ENCODE data around the gene SPP1. TPM values are rescaled to one million over a fixed set of nuclear protein-coding genes. Genes with fewer than 3 reads are reported as not detected.
"Not testable (repeated sequence)": the region's sequence is repeated elsewhere in the genome, so short reads cannot be mapped to it uniquely, and the experiment has no call there.

SPP1 gene
- total RNA-seq, 1 experiment from 2014 or later, result not detected

DNA sequence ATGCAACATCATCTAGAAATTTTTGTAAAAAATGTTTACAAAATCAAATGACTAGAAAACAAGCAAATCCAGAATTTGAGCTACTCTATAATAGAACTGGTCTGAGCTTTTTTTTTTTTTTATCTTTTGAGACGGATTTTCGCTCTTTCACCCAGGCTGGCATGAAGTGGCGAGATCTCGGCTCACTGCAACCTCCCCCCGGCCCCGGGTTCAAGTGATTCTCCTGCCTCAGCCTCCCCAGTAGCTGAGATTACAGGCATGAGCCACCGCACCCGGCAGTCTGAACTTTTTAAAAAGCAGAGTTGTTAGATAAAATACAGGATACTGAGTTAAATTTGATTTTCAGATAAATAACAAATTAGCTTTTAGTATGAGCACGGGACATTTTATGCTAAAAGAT, 11.0 kb downstream of the SPP1 start:
- H3K36me3 ChIP-seq (ENCODE audit: low read depth, low read length), result no peaks in the 10 kb centered on the region
- H3K9me3 ChIP-seq (ENCODE audit: low read length), result no peaks in the 10 kb centered on the region
- no peaks in the 10 kb centered on the region for H3K79me2 ChIP-seq (ENCODE audit: low read length)
- H3K27me3 ChIP-seq (ENCODE audit: low read length), result no peaks in the 10 kb centered on the region
- no peak overlapping the region for H3K9ac ChIP-seq (ENCODE audit: low read length)
- no peaks in the 10 kb centered on the region for H3F3A ChIP-seq (ENCODE audit: low read length, unreplicated experiment)
- no peak for DNase-seq
- no TSS peak for BruUV-seq (replicated peaks)
- TF ChIP-seq EZH2phosphoT487 (IDR thresholded peaks at IDR 0.05; ENCODE audit: borderline replicate concordance, low read length), result no peak
- no peak for TF ChIP-seq EZH2 (IDR thresholded peaks at IDR 0.05; ENCODE audit: low read length, unreplicated experiment)
- TF ChIP-seq, protein P1, sequence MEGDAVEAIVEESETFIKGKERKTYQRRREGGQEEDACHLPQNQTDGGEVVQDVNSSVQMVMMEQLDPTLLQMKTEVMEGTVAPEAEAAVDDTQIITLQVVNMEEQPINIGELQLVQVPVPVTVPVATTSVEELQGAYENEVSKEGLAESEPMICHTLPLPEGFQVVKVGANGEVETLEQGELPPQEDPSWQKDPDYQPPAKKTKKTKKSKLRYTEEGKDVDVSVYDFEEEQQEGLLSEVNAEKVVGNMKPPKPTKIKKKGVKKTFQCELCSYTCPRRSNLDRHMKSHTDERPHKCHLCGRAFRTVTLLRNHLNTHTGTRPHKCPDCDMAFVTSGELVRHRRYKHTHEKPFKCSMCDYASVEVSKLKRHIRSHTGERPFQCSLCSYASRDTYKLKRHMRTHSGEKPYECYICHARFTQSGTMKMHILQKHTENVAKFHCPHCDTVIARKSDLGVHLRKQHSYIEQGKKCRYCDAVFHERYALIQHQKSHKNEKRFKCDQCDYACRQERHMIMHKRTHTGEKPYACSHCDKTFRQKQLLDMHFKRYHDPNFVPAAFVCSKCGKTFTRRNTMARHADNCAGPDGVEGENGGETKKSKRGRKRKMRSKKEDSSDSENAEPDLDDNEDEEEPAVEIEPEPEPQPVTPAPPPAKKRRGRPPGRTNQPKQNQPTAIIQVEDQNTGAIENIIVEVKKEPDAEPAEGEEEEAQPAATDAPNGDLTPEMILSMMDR (conservative IDR thresholded peaks at IDR 0.05; ENCODE audit: low read depth, low read length), result no peak
- no peaks in the 10 kb centered on the region for H3K4me1 ChIP-seq (ENCODE audit: insufficient read depth, low read length)
- ATAC-seq, result no peak
- CTCF ChIA-PET, result no interaction called here
- no peak overlapping the region for H3K4me3 ChIP-seq (ENCODE audit: low read length)
- H3K9me2 ChIP-seq (replicated peaks; ENCODE audit: low read length), result no peaks in the 10 kb centered on the region
- POLR2A ChIA-PET (ENCODE audit: unreplicated experiment), result no interaction called here
- H2AFZ ChIP-seq (ENCODE audit: low read length), result no peak overlapping the region
- no peaks in the 10 kb centered on the region for H4K20me1 ChIP-seq (ENCODE audit: low read length)
- H3K27ac ChIP-seq (ENCODE audit: low read length), result no peak overlapping the region
- no peak overlapping the region for H3K4me2 ChIP-seq (ENCODE audit: low read length)
- intact Hi-C loops (cut with micrococcal nuclease), result loop anchor here (5.0 kb wide), 1 partner anchor 134 kb away; no protein-coding TSS in a partner anchor

DNA sequence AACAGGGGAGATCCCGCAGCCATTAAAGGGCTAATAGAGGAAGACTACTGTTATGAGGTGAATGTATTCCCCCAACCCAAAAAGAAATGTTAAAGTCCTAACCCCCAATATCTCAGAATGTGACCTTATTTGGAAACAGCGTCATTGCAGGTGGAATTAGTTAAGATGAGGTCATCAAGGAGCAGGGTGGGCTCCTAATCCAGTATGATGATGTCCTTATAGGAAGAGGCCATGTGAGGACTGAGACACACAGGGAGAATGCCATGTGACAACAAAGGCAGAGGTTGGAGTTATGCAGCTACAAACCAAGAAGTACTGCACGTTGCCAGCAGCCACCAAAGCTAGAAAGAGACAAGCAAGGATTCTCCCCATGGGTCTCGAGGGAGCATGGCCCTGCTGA, 14.3 kb downstream of the SPP1 start:
- H3K79me2 ChIP-seq (ENCODE audit: low read length), result no peaks in the 10 kb centered on the region
- H3K9me2 ChIP-seq (replicated peaks; ENCODE audit: low read length), result no peaks in the 10 kb centered on the region
- no peaks in the 10 kb centered on the region for H3K36me3 ChIP-seq (ENCODE audit: low read depth, low read length)
- ATAC-seq (no peak), DNase-seq (no peak)
- no peak overlapping the region for H3K9ac ChIP-seq (ENCODE audit: low read length)
- ChIA-PET CTCF (no interaction called here), POLR2A (ENCODE audit: unreplicated experiment) (no interaction called here)
- H3K27me3 ChIP-seq (ENCODE audit: low read length), result no peaks in the 10 kb centered on the region
- intact Hi-C loops (cut with micrococcal nuclease), result loop anchor here (5.0 kb wide), 1 partner anchor 137 kb away; no protein-coding TSS in a partner anchor
- no peak overlapping the region for H3K4me2 ChIP-seq (ENCODE audit: low read length)
- H3K27ac ChIP-seq (ENCODE audit: low read length), result no peak overlapping the region
- H3K4me1 ChIP-seq (ENCODE audit: insufficient read depth, low read length), result no peaks in the 10 kb centered on the region
- H4K20me1 ChIP-seq (ENCODE audit: low read length), result no peaks in the 10 kb centered on the region
- no peak overlapping the region for H3K4me3 ChIP-seq (ENCODE audit: low read length)
- TF ChIP-seq, protein P1 (conservative IDR thresholded peaks at IDR 0.05; ENCODE audit: low read depth, low read length), result no peak
- TF ChIP-seq EZH2phosphoT487 (IDR thresholded peaks at IDR 0.05; ENCODE audit: borderline replicate concordance, low read length) (no peak), EZH2 (IDR thresholded peaks at IDR 0.05; ENCODE audit: low read length, unreplicated experiment) (no peak)
- no peak overlapping the region for H2AFZ ChIP-seq (ENCODE audit: low read length)
- H3K9me3 ChIP-seq (ENCODE audit: low read length), result no peaks in the 10 kb centered on the region
- BruUV-seq (replicated peaks), result no TSS peak
- H3F3A ChIP-seq (ENCODE audit: low read length, unreplicated experiment), result no peaks in the 10 kb centered on the region

DNA sequence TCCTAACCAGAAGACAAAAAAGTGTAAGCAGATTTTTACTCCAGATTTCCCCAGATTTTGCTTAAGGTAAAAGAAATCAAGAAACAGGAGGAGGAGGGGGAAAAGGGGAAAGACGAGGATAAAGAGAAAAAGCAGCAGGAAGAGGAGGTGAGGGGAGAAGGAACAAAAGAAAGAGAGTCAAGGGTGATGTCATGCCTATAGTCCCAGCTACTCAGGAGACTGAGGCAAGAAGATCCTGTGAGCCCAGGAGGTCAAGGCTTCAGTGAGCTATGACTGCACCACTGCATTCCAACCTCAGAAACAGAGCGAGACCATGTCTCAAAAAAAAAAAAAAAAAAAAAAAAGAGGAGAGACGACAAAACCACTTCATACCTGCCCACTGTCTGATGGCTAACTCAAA, 19.9 kb downstream of the SPP1 start:
- ChIA-PET CTCF (interaction anchor here (0.6 kb wide), 1 partner anchor 215 kb away, joined by 3 read pairs; no protein-coding TSS in a partner anchor), POLR2A (ENCODE audit: unreplicated experiment) (no interaction called here)
- Histone ChIP-seq H3K4me3 (ENCODE audit: low read length) (no peak overlapping the region), H3K9me2 (replicated peaks; ENCODE audit: low read length) (no peaks in the 10 kb centered on the region), H3K36me3 (ENCODE audit: low read depth, low read length) (no peaks in the 10 kb centered on the region), H2AFZ (ENCODE audit: low read length) (no peak overlapping the region), H3K9me3 (ENCODE audit: low read length) (no peaks in the 10 kb centered on the region), H3K27ac (ENCODE audit: low read length) (no peak overlapping the region), H3K27me3 (ENCODE audit: low read length) (no peaks in the 10 kb centered on the region), H3K4me1 (ENCODE audit: insufficient read depth, low read length) (no peaks in the 10 kb centered on the region), H3K79me2 (ENCODE audit: low read length) (no peaks in the 10 kb centered on the region), H4K20me1 (ENCODE audit: low read length) (no peaks in the 10 kb centered on the region), H3F3A (ENCODE audit: low read length, unreplicated experiment) (no peaks in the 10 kb centered on the region), H3K4me2 (ENCODE audit: low read length) (no peak overlapping the region), H3K9ac (ENCODE audit: low read length) (no peak overlapping the region)
- no peak for TF ChIP-seq EZH2 (IDR thresholded peaks at IDR 0.05; ENCODE audit: low read length, unreplicated experiment)
- no peak for TF ChIP-seq EZH2phosphoT487 (IDR thresholded peaks at IDR 0.05; ENCODE audit: borderline replicate concordance, low read length)
- TF ChIP-seq, protein P1 (conservative IDR thresholded peaks at IDR 0.05; ENCODE audit: low read depth, low read length), result no peak
- DNase-seq (no peak), ATAC-seq (no peak)
- intact Hi-C loops (cut with micrococcal nuclease), result no loop called here
- no TSS peak for BruUV-seq (replicated peaks)

DNA sequence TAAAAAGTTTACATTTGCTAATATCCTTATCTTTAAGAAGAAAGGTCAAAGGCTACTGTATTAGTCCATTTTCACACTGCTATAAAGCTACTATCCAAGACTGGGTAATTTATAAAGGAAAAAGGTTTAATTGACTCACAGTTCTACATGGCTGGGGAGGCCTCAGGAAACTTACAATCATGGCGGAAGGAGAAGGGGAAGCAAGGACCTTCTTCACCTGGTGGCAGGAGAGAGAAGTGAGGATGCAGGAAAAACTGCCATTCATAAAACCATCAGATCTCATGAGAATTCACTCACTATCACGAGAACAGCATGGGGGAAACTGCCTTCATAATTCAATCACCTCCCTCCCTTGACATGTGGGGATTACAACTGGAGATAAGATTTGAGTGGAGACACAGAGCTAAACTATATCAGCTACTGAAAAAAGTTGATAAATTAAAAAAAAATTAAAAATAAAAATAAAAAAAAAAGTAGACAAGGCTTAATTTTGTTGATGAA, 23.7 kb downstream of the SPP1 start:
- H2AFZ ChIP-seq (ENCODE audit: low read length); H3K9me2 ChIP-seq (replicated peaks; ENCODE audit: low read length); intact Hi-C loops (cut with micrococcal nuclease); H3K27me3 ChIP-seq (ENCODE audit: low read length); H3K36me3 ChIP-seq (ENCODE audit: low read depth, low read length); H3K4me2 ChIP-seq (ENCODE audit: low read length); H3K4me3 ChIP-seq (ENCODE audit: low read length); H3K9ac ChIP-seq (ENCODE audit: low read length); H3K9me3 ChIP-seq (ENCODE audit: low read length); H3K4me1 ChIP-seq (ENCODE audit: insufficient read depth, low read length); CTCF ChIA-PET; ATAC-seq; H3K27ac ChIP-seq (ENCODE audit: low read length); BruUV-seq (replicated peaks); H4K20me1 ChIP-seq (ENCODE audit: low read length); DNase-seq; POLR2A ChIA-PET (ENCODE audit: unreplicated experiment); H3F3A ChIP-seq (ENCODE audit: low read length, unreplicated experiment); H3K79me2 ChIP-seq (ENCODE audit: low read length): not testable (repeated sequence)
